SK-N-MC (cell line): ENCODE data around the gene ACACA.

Experiments
- EZH2 ChIP-seq: fragments of 200-600 bp; sonication (generic); IDR thresholded peaks from one replicate; pipeline ENCODE4 v1.6.1; 2017; ENCODE audit warnings: antibody characterized with exemption
- POLR2AphosphoS5 ChIP-seq: IDR thresholded peaks from 2 replicates; pipeline ENCODE4 v1.6.1; 2012; ENCODE audit warnings: mild to moderate bottlenecking, low read depth, low read length, borderline replicate concordance

DNA sequence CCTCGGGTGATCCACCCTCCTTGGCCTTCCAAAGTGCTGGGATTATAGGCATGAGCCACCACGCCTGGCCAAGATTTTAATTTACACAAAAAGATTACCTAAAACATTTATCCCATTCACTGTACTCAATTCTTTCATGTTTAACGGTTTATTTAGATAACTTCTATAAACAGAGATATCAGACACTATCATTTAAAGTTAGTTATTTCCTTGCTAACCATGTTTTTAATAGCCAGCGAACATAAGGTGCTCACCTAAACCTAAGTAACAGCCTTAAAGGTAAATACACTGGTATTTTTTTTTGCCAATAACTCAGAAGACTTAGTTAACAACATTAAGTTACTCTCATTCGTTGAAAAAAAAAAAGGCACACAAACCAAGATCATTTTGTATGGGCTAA is 112.9 kb downstream of the ACACA start:
- no peak for TF ChIP-seq EZH2
- no peak for TF ChIP-seq POLR2AphosphoS5
